Endothelial cell of hepatic sinusoid (primary cell): ENCODE results near the gene IL1F10.

ENCODE experiments used
- in situ Hi-C: cut with HindIII; loops from 2 replicates; pipeline ENCODE4 v1.10.0; 2017; ENCODE audit warnings: low sequenced_read_pairs

Gene IL1F10, protein sequence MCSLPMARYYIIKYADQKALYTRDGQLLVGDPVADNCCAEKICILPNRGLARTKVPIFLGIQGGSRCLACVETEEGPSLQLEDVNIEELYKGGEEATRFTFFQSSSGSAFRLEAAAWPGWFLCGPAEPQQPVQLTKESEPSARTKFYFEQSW

DNA sequence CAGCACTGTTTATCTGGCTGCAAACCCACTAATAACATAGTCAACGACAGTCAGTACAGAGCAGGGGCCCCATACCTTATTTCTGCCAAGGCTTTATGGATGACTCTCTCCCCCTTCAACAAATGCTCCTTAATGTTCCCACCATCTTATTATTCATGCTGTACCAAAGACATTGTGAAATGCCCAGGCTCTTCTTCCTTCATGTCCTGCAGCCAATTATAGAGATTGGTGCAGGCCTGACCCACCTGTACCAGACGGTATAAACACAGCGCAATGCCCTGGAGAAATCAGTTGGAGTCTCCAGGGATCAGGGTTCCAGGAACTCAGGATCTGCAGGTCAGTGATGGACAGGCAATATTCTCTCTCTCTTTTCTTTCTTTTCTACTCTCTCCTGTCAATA lies at the start of gene IL1F10:
Gene IL1F10 (plus strand): TSS at position 290 of the 400 bp plus-strand sequence. CDS start 4,769 bp downstream, outside the sequence.
- in situ Hi-C loops = no loop called here

DNA sequence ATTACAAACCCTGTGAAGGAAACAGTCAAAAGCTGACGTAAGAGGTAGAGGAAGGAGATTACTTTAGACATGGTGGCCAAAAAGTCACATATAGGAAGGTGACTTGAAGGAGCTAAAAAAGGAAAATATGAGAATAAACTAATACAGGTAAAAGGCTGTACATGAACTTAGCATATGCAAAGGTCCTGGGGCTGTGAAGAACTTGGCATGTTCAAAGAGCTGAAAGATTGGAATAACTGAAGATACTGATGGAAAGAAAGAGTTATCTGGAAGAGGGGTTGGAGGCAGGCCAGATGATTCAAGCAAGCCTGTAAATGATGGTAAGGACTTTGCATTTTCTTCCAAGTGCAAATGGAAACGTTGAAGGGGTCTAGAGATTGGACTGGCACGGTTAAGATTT lies 49.3 kb upstream of the IL1F10 start:
- in situ Hi-C loops = no loop called here

DNA sequence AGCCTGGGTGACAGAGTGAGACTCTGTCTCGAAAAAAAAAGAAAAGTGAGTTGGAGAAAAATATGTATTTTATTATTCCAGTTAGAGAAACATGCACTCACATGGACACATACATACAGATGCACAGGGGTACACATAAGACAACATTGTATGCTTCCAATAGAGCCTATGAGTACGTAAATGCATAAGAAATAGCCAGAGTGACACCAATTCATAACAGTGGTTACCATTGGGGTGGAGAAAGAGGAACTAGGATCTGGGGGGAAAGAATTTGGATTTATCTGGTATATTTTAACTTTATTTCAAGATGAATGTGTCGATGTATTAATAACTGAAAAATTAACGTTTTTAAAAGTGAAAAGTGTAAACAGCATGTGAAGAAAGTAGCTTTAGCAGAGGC lies 46.5 kb upstream of the IL1F10 start:
- in situ Hi-C loops = no loop called here

DNA sequence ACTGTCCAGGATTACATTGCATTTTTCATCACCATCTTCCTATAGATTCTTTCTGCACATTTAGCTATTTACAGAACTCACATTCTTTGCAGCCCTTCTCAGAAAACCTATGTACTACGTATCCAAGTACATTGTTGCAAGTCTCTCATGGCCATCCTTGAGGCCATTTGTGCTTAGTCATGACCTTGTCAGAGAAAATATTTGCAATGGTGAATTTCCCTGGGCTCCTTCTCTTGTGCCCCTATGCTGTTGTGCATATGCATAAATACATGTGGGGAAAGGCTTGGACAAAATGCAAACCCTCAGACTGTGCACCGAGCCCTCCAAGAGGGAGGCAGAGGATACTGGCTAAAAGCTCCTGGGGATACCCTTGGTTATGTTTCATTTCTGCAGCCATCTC lies 43.0 kb upstream of the IL1F10 start:
- in situ Hi-C loops = no loop called here

DNA sequence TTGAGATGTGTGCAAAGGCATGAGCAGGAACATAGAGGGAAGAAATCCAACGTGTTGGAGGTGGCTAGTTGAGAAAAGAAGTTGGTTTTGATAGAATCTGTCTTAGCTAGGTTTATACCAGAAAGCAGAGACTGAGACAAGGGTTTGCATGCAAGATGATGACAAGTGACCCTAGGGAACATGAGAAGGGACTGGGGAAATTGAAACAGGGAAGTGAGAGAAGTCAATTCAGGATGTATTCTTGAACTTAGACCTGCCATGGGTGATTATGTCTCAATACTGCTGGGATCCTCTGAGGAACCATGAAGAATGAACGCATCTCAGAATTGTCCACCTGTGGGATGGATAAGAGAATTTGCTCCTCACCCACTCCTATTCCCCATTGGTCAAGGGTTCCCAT lies 42.0 kb upstream of the IL1F10 start:
- in situ Hi-C loops = no loop called here

DNA sequence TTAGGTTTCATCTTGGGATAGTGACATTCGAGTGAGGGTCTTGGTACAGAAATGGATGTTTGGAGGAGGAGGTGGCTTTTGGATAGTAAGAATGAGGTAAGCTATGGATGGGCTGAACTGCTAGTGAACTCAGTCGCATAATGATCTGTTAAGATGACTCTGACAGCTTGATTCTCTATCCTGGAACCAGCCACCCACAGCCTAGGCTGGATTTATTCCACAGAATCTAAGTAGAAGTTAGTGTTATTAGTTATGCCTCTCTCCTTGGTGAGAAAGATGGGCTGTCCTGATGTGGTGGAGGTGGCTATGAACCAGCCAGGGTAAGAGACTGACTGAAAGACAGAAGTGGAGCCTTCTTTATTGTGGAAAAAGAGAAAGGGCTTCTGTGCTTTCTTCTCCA lies 40.1 kb upstream of the IL1F10 start:
- in situ Hi-C loops = no loop called here

DNA sequence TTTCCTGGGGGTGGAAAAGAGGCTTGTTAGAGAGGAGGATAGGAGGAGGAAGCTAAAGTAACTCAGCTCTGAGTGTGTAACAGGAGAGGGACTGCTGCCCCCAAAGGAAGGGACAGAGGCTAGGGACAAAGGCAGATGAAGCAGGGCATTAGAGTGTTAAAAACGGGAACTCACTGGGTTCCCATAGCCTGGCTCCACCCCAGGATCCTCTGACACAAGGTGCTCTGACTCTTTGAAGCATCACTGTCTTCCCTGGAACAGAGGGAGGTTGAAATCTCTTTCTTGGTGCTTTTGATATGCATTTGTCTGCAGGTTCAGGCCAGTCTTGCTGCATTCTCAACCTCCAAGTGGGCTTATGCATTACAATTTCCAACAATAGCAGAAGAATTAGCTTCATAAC lies 39.7 kb upstream of the IL1F10 start:
- in situ Hi-C loops = no loop called here

DNA sequence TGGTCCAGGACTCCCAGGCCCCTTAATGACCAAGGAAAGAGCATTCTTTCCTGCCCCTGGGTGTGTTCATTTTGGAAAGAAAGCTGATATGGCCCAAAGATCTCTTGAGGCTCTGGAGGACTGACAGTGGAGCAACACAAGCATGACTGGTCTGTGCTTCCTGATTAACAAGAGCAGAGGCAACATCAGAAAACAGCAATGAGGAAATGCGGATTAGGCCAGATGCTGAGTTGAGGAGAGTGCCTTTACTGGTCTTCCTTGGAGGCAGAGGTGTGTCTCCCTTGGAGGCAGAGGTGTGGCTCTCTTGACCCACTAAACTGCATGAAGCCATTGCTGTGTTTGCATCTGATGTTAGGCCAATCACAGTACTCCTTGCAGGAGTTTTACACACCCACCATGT lies 35.0 kb upstream of the IL1F10 start:
- in situ Hi-C loops = no loop called here

DNA sequence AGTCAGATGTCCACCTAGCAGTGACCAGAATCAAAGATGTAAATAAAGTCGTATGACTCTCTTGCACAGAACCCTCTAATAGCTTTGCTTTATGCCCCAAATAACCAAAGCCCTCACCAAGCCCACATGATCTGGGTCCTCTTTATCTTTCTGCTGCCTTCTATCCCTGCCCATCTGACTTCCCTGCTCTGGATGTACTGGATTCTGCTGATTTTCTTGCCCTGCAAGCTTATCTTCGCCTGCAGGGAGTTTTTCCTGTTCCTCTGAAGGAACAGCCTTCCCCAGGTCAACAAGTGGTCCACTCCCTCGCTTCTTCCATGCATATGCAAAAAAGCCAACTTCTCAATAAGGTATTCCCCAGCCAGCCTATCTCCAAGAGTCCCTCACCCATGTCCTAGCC lies 33.8 kb upstream of the IL1F10 start:
- in situ Hi-C loops = no loop called here

DNA sequence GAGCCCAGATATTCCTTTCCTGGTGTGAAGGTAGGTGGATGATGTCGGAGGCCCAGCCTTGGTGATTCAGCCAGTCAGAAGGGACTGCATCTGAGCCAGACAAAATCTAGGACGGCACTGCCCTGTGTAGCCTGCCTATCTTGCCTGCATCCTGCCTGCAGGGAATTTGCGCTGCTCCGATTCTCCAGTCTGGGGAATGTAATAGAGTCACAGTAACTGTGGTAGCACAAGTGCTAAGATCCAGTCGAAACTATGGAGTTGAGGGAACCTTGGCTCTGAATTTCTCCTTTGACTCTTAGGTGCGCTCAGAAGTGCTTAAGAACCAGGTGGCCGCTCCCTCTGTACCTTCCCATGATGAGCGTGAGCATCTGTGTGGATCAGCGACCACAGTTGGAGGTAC lies 31.0 kb upstream of the IL1F10 start:
- in situ Hi-C loops = no loop called here

DNA sequence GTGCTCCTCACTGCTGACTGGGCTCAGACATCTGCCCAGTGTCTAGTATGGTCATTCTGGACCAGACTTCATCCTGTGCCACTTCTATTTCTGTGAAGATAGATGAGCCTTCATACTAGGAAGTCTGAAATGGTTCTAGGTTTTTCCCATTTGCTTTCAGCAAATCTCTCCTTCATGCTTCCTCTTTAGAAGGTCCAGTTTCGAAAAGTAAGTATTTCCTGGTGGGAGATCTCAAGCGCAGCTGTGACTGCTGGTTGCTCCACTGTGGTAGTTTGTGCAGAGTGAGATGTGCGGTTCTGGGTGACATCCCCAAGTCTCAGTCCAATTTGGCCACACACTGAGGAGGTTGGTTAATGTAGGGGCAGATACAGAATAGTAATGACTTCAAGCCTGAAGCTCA lies 29.5 kb upstream of the IL1F10 start:
- in situ Hi-C loops = no loop called here

DNA sequence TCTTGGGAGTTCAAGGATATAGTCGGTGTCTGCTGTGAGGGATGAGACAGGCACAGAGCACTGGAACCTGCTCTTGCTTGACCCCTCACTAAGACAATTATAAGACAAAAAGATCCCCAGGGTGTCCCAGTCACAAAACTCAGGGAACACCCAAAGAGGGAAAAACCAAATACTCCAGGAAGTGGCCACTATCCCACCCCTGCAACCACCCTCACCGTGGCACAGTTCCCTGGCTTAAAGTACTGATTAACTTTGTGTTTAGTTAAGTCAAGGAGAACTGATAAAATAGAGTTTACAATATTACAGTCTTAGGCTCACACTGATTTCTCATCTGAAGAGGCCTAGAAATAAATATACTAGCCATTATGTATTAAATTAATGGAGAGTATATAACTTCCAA lies 28.6 kb upstream of the IL1F10 start:
- in situ Hi-C loops = no loop called here

DNA sequence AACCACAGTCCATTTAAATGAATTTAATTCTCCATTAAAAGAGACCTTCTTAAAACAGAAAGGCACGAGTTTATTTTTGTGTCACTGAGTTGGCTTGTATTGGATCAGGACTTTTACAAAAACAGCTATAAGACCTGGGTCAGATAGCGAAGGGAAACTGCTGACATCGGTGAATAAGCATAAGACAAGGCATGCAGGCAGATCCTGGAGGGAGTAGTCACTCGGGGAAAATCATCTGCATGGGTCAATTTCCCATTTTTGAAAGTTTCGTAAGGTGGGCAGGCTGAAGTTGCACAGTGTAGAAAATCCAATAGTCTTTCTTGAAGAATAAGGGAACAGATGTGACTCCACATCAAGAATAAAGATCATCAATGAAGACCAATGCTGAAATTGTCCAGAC lies 28.1 kb upstream of the IL1F10 start:
- in situ Hi-C loops = no loop called here

DNA sequence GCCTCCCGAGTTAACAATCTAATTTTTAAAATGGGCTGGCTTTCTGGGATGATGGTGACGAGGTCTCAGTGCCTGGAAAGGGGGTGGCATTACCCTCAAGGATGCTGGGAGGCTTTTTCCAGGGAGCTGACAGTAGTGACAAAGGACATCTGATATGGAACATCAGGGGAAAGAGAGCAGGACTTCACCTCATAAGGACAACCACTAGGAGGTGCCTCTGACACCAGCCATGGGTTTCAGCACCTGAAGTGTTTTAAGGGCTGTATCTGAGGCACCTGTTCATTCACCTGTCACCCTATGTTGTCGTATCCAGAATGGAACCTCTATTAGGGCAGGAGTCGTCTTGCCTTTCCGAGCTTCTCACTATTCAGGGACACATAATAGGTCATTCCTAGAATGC lies 25.9 kb upstream of the IL1F10 start:
- in situ Hi-C loops = no loop called here

DNA sequence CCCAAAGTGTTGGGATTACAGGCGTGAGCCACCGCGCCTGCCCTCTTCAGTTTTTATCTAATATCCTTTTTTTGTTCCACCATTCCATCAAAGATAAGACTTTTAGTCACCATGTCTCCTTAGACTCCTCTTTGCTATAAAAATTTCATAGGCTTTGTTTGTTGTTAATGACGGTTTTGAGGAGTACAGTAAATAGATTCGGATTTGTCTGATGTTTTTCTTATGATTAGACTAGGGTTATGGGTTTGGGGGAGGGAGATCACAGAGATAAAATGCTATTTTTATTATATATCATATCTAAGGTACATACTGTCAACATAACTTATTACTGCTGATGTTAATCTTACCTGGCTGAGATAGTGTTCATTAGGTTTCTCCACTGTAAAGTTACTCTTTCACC lies 21.3 kb upstream of the IL1F10 start:
- in situ Hi-C loops = no loop called here

DNA sequence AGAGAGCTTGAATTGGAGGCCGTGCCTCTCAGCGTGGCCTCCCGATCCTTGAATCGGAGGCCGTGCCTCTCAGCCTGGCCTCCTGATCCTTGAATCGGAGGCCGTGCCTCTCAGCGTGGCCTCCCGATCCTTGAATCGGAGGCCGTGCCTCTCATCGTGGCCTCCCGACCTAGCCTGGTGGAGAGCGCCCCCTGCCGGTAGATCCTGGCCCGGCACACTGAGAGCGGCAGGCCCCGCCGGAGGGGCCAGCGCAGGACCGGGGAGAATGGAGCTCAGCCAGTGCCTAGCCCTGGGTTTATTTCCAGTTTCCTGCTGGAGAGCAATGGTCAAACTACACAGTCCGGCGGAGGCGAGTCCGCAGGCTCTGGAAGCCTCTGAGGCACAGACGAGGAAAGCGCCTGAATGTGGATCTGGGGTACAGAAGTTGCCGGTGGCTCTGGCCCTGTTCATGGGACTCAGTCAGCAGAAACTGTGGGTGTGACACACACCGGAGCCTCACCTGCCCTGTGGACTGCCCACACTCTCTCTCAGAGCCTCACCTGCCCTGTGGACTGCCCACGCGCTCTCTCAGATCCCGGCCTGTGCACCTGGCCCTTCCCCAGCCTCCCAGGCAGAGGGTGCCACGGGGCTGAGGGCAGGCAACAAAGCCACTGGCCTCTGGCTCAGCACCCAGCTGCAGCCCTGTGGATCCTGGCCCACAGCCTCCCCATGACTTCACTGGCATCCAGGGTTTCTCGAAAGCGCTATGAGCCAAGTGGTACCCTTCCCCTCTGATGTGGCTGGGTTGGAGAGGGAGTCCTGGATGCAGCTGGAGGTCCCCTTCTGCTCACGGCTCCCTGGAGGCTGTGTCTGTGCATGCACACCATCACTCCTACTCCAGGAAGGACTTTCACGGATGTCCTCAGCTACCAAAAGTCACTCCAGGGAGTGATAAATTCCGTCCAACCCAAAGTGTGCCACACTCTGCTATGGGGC lies 16.6 kb upstream of the IL1F10 start:
- in situ Hi-C loops = no loop called here

DNA sequence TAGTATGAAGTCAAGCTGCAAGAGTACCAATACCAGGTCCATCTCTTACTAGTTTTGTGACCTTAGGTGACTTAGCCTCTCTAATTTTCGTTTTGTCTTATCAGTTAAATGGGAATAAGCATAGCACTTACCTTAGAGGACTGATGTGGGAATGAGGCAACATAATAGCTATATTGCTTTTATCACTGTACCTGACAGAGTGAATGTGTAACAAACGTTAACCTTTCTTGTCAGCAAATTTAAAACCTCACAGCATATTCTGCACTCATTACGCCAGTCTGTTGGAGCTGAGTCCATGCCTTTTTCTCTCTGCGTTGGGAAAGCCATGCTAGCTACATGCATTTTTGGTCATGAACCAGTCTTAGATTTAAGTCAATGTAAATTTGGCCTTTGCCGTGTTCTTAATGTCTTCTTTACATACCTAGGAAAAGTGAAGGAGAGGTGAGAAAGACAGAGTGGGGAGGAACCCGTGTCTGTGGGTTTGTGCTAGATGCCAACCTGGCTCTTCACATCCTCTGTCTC lies 15.3 kb upstream of the IL1F10 start, which contains the start of gene IL36B:
Gene IL36B (minus strand): TSS at position 472 of the 522 bp plus-strand sequence.
- in situ Hi-C loops = no loop called here

DNA sequence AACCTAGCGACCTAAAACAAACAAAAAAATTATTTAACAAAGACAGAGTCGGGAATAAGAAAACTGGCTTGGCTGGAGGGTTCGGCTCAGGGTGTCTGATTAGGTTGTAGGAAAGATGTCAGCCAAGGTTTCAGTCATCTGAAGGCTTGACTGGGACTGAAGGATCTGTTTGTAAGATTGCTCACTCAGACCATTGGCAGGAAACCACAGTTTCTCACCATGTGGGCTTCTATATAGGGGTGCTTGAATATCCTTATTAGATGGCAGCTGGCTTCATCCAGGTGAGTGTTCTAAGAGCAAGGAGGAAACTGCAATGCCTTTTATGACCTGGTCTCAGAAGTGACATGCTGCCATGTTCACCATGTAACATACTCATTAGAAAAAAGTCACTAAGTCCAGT lies 14.1 kb upstream of the IL1F10 start:
- in situ Hi-C loops = no loop called here

DNA sequence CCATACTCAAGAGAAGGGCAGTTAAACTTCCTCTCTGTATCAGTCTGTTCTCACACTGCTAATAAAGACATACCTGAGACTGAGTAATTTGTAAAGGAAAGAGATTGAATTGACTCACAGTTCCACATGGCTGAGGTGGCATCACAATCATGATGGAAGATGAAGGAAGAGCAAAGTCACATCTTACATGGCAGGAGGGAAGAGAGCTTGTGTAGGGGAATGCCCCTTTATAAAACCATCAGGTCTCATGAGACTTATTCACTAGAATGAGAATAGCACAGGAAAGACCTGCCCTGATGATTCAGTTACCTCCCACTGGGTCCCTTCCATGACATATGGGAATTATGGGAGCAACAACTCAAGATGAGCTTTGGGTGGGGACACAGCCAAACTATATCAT lies 13.7 kb upstream of the IL1F10 start:
- in situ Hi-C loops = no loop called here

DNA sequence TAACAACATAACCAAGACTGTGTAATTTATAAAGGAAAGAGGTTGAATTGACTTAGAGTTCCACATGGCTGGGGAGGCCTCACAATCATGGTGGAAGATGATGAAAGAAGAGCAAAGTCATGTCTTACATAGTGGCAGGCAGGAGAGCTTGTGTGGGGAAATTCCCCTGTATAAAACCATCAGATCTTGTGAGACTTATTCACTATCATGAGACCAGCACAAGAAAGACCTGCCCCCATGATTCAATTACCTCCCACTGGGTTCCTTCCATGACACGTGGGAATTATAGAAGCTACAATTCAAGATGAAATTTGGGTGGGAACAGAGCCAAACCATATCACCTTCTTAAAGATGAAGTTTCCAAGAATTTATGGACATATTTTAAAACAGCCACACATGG lies 11.2 kb upstream of the IL1F10 start:
- in situ Hi-C loops = no loop called here

DNA sequence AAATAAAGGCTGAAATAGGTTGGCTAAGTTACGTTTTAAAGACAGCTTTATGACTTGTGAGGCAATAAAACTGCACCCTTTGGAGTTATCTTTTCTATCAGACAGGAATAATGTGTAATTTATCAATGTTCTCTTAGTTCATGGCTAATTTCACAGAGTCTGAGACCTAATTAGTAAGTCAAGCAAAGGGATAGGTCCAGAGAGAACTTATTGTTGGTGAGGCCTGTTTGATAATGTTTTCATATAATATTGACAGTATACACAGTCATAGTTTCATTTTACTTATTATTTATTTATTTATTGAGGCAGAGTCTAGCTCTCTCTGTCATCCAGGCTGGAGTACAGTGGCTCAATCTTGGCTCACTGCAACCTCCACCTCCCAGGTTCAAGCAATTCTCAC lies 10.7 kb upstream of the IL1F10 start:
- in situ Hi-C loops = no loop called here

DNA sequence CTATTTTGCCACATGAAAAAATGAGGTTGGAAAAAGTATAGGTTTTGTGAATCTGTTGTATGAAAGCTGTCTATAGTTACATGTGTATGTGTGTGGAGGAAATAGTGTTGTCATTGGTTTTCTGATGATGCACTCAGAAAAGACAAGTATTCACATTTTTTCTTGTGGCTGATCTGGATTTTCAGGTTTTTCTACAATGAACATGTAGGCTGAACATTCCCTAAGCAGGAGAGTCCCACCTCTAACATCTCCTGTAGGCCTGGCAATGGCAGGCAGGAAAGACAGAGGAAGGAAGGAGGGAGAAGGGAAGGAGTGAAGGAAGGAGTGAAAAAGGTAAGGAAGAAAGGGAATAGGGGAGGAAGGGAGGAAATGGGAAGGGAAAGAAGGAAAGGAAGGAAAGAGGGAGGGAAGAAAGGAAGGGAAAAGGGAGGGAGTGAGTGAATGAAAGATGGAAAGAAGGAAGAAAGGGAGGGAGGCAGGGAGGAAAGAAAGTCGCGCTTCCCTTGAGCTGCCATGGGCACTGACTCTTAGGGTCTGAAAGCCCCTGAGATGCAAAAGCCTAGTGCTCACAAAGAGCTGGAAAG lies 9.3 kb upstream of the IL1F10 start:
- in situ Hi-C loops = no loop called here
